PFSK-1 (cell line): ENCODE measurements around the gene GDF3.

Experiments used
- POLR2AphosphoS5 ChIP-seq: IDR thresholded peaks from 2 replicates; pipeline ENCODE4 v1.6.1; 2012; ENCODE audit warnings: low read depth, mild to moderate bottlenecking, control low read depth, low read length, moderate library complexity
- SIN3A ChIP-seq: IDR thresholded peaks from 2 replicates; pipeline ENCODE4 v1.6.1; 2012; ENCODE audit warnings: mild to moderate bottlenecking, low read length, moderate library complexity, borderline replicate concordance; ENCODE audit not compliant: insufficient read depth

- TF ChIP-seq POLR2AphosphoS5 = no peak
- TF ChIP-seq SIN3A = no peak
These were observed 17.4 kb upstream of the GDF3 start for GRCh38 chr12:7712841-7713442.
